Effector memory CD4-positive, alpha-beta T cell (primary cell): Measurements from ENCODE around the gene GNS.

Experiments
- DNase-seq, 3 donors: peaks; one replicate each; pipeline ENCODE4 v3.0.0-alpha.2; 2020
- H3K27ac ChIP-seq: 2 replicates; pipeline ENCODE4 v1.7.0; 2013; ENCODE audit warnings: mild to moderate bottlenecking, low read length, moderate library complexity; ENCODE audit not compliant: insufficient read depth, poor library complexity, severe bottlenecking
- H3K27me3 ChIP-seq: replicated peaks from 2 replicates; pipeline ENCODE4 v1.7.0; 2013; ENCODE audit warnings: mild to moderate bottlenecking, low read length; ENCODE audit not compliant: insufficient read depth, control insufficient read depth, poor library complexity, severe bottlenecking
- H3K36me3 ChIP-seq: 2 replicates; pipeline ENCODE4 v1.7.0; 2013; ENCODE audit warnings: mild to moderate bottlenecking, low read length, moderate library complexity; ENCODE audit not compliant: control insufficient read depth, insufficient read depth
- H3K4me1 ChIP-seq: 2 replicates; pipeline ENCODE4 v1.7.0; 2013; ENCODE audit warnings: low read length, mild to moderate bottlenecking; ENCODE audit not compliant: control insufficient read depth, insufficient read depth, poor library complexity, severe bottlenecking
- H3K4me3 ChIP-seq: 2 replicates; pipeline ENCODE4 v1.7.0; 2013; ENCODE audit warnings: low read length, low read depth, mild to moderate bottlenecking; ENCODE audit not compliant: insufficient read depth, poor library complexity, severe bottlenecking
- H3K9me3 ChIP-seq: 2 replicates; pipeline ENCODE4 v1.7.0; 2013; ENCODE audit warnings: mild to moderate bottlenecking, low read length, moderate library complexity; ENCODE audit not compliant: control insufficient read depth

The GNS gene

DNA sequence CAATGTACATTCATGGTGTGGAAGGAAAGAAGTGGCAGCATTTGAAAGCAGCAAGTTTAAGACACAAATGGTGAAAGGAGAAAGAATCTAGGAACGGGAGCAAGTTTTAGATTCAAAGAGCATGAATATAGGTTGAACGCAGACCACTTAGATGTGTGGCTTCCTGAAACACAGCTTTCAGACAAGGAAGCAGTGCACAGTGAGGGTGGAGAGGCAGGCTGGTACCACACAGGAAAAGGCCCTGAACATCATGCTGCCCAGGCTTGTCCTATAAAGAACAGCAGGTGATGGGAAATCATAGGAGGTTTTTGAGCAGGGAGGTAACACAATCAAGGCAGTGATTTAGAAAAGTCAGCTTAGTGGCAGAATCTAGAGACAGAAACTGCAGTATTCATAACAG, 35.6 kb downstream of the GNS start:
- no peak for DNase-seq
- H3K36me3 ChIP-seq = peaks cover 19% of the 10 kb centered on the region
- H3K4me1 ChIP-seq = no peaks in the 10 kb centered on the region
- H3K9me3 ChIP-seq = no peaks in the 10 kb centered on the region
- H3K4me3 ChIP-seq = no peak overlapping the region
- no peak overlapping the region for H3K27ac ChIP-seq
- no peaks in the 10 kb centered on the region for H3K27me3 ChIP-seq

GRCh38 chr12:64722835-64723234, 36.4 kb downstream of the GNS start:
- Histone ChIP-seq H3K9me3 (no peaks in the 10 kb centered on the region), H3K27me3 (no peaks in the 10 kb centered on the region), H3K4me1 (no peaks in the 10 kb centered on the region), H3K4me3 (no peak overlapping the region), H3K27ac (no peak overlapping the region), H3K36me3 (peaks cover 19% of the 10 kb centered on the region)
- no peak for DNase-seq

DNA sequence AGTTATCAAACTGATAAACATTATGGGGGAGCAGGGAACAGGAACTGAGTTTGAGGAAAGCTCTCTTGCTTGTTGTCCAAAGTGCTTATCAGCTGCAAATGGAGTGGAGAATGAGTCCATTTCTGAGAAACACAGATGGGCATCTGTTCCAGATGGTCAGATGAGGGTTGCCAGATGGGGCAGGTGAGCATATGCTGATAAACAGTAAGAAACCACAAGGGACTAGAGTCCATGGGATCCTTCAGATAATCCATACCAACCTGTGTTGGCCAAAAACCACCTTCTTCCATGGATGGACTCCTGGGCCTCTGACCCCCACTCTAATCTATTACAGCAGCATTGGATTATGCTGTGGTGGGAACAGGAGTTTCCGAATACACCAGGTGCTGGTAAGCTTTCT, 38.3 kb downstream of the GNS start:
- Histone ChIP-seq H3K27me3 (no peaks in the 10 kb centered on the region), H3K27ac (no peak overlapping the region), H3K36me3 (peaks cover 25% of the 10 kb centered on the region), H3K4me1 (no peaks in the 10 kb centered on the region), H3K9me3 (no peaks in the 10 kb centered on the region), H3K4me3 (no peak overlapping the region)
- DNase-seq = no peak

- Histone ChIP-seq H3K27me3 (no peaks in the 10 kb centered on the region), H3K9me3 (no peaks in the 10 kb centered on the region), H3K4me3 (no peak overlapping the region), H3K27ac (no peak overlapping the region), H3K36me3 (peaks cover 34% of the 10 kb centered on the region), H3K4me1 (no peaks in the 10 kb centered on the region)
- no peak for DNase-seq
Measured at GRCh38 chr12:64718649-64719048, 40.6 kb downstream of the GNS start.

GRCh38 chr12:64716839-64717455, 42.3 kb downstream of the GNS start:
- peaks cover 29% of the 10 kb centered on the region for H3K36me3 ChIP-seq
- no peaks in the 10 kb centered on the region for H3K4me1 ChIP-seq
- no peak overlapping the region for H3K27ac ChIP-seq
- no peaks in the 10 kb centered on the region for H3K9me3 ChIP-seq
- H3K4me3 ChIP-seq = no peak overlapping the region
- no peaks in the 10 kb centered on the region for H3K27me3 ChIP-seq
- no peak for DNase-seq

DNA sequence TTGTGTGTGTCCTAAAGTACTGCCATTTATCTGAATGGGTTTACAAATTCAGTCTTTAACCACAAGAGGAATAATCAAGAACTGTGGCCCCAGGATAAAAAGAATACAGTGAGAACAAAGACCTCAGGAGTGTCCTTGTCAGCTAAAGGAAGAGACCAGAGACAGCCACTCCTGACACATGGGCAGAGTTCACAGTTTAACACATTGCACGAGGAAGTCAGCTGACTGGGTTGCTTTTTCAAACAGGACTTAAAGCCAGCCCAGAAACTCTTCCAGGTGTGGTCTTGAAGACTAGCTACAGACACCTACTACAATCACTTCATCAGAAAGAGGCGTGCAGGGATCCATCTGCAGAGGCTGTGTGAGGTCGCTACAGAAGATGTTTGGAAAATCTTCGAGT, 42.8 kb downstream of the GNS start:
- no peaks in the 10 kb centered on the region for H3K4me1 ChIP-seq
- no peak overlapping the region for H3K27ac ChIP-seq
- peaks cover 27% of the 10 kb centered on the region for H3K36me3 ChIP-seq
- no peak for DNase-seq
- no peak overlapping the region for H3K4me3 ChIP-seq
- H3K9me3 ChIP-seq = no peaks in the 10 kb centered on the region
- H3K27me3 ChIP-seq = no peaks in the 10 kb centered on the region

GRCh38 chr12:64714551-64714968, 44.6 kb downstream of the GNS start:
- Histone ChIP-seq H3K9me3 (no peaks in the 10 kb centered on the region), H3K4me1 (no peaks in the 10 kb centered on the region), H3K36me3 (peaks cover 15% of the 10 kb centered on the region), H3K27ac (no peak overlapping the region), H3K4me3 (no peak overlapping the region), H3K27me3 (no peaks in the 10 kb centered on the region)
- DNase-seq = peak in 1 of 3 donors; percentile 6

DNA sequence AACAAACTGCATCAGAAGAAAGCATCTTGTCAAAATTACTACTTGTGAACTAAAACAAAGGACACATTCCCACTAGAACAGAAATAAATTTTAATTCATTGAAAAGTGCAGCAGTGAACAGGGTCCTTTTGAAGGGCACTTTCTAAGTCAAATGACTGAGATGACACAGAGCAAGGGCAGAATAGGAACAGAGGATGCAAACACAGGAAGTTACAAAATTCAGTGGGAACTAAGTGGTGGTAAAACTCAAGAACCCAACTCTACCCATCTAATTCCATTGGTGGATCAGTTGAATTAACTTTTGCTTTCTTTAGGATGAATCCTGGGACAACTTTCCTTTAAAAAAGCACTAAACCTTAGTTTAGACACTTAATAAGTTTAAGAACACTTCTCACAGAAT, 45.8 kb downstream of the GNS start:
- Histone ChIP-seq H3K4me3 (no peak overlapping the region), H3K9me3 (no peaks in the 10 kb centered on the region), H3K27ac (no peak overlapping the region), H3K27me3 (no peaks in the 10 kb centered on the region), H3K4me1 (no peaks in the 10 kb centered on the region), H3K36me3 (peaks cover 15% of the 10 kb centered on the region)
- DNase-seq = no peak

GRCh38 chr12:64709429-64709828, 49.8 kb downstream of the GNS start:
- Histone ChIP-seq H3K36me3 (no peaks in the 10 kb centered on the region), H3K4me1 (no peaks in the 10 kb centered on the region), H3K27ac (no peak overlapping the region), H3K4me3 (no peak overlapping the region), H3K9me3 (no peaks in the 10 kb centered on the region), H3K27me3 (no peaks in the 10 kb centered on the region)
- no peak for DNase-seq

- Histone ChIP-seq H3K9me3 (no peaks in the 10 kb centered on the region), H3K27me3 (no peaks in the 10 kb centered on the region), H3K36me3 (no peaks in the 10 kb centered on the region), H3K4me1 (no peaks in the 10 kb centered on the region), H3K4me3 (no peak overlapping the region), H3K27ac (no peak overlapping the region)
- no peak for DNase-seq
Measured at GRCh38 chr12:64707926-64708325, 51.3 kb downstream of the GNS start.
